GM10248 (cell line): ENCODE data around the gene ATMIN.
A peak's percentile ranks its signal among the peaks of the same experiment; 100 is the strongest.

Source experiments
- CTCF ChIA-PET: fragments of 300-600 bp; sonication (Branson Sonifier 250); formaldehyde crosslinking; extraction: SDS; loops from one replicate; lab custom pipeline; 2021; ENCODE audit warnings: antibody characterized with exemption; lab: Yijun Ruan, JAX
- POLR2A ChIA-PET: fragments of 350-650 bp; sonication (Branson Sonifier 250); formaldehyde crosslinking; extraction: SDS; loops from one replicate; lab custom pipeline; 2020; ENCODE audit warnings: antibody characterized with exemption; lab: Yijun Ruan, JAX
- DNase-seq: peaks from one replicate; pipeline ENCODE4 v3.0.0; 2012; ENCODE audit errors: extremely low spot score
- TF ChIP-seq, protein P1 (sequence below): IDR thresholded peaks from 2 replicates; pipeline ENCODE4 v1.5.1; 2012; ENCODE audit warnings: mild to moderate bottlenecking, low read depth; ENCODE audit errors: extremely low read depth, missing control alignments, control extremely low read depth

Gene ATMIN, protein sequence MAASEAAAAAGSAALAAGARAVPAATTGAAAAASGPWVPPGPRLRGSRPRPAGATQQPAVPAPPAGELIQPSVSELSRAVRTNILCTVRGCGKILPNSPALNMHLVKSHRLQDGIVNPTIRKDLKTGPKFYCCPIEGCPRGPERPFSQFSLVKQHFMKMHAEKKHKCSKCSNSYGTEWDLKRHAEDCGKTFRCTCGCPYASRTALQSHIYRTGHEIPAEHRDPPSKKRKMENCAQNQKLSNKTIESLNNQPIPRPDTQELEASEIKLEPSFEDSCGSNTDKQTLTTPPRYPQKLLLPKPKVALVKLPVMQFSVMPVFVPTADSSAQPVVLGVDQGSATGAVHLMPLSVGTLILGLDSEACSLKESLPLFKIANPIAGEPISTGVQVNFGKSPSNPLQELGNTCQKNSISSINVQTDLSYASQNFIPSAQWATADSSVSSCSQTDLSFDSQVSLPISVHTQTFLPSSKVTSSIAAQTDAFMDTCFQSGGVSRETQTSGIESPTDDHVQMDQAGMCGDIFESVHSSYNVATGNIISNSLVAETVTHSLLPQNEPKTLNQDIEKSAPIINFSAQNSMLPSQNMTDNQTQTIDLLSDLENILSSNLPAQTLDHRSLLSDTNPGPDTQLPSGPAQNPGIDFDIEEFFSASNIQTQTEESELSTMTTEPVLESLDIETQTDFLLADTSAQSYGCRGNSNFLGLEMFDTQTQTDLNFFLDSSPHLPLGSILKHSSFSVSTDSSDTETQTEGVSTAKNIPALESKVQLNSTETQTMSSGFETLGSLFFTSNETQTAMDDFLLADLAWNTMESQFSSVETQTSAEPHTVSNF

GRCh38 chr16:81035398-81035974 is at the start of gene ATMIN:
Gene ATMIN (plus strand): TSS chr16:81035842. CDS start chr16:81035871, 29 bp downstream.
- ChIA-PET POLR2A (no interaction called here), CTCF (interaction anchor here (0.6 to 12.8 kb wide), 31 partner anchors 10 to 700 kb away, joined by 3 to 169 read pairs (median 4); partner anchors contain the start of genes C16orf46, CENPN and CMC2)
- peak; percentile 98 for DNase-seq
- TF ChIP-seq, protein P1, sequence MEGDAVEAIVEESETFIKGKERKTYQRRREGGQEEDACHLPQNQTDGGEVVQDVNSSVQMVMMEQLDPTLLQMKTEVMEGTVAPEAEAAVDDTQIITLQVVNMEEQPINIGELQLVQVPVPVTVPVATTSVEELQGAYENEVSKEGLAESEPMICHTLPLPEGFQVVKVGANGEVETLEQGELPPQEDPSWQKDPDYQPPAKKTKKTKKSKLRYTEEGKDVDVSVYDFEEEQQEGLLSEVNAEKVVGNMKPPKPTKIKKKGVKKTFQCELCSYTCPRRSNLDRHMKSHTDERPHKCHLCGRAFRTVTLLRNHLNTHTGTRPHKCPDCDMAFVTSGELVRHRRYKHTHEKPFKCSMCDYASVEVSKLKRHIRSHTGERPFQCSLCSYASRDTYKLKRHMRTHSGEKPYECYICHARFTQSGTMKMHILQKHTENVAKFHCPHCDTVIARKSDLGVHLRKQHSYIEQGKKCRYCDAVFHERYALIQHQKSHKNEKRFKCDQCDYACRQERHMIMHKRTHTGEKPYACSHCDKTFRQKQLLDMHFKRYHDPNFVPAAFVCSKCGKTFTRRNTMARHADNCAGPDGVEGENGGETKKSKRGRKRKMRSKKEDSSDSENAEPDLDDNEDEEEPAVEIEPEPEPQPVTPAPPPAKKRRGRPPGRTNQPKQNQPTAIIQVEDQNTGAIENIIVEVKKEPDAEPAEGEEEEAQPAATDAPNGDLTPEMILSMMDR = peak; percentile 98

GRCh38 chr16:80986557-80986956 is 49.1 kb upstream of the ATMIN start:
- POLR2A ChIA-PET = no interaction called here
- CTCF ChIA-PET = interaction anchor here (1.4 to 2.2 kb wide), 3 partner anchors 12 to 49 kb away, joined by 3 to 12 read pairs (median 10); partner anchors contain the start of gene ATMIN
- TF ChIP-seq, protein P1 = no peak
- DNase-seq = no peak

GRCh38 chr16:80988756-80989155 is 46.9 kb upstream of the ATMIN start:
- TF ChIP-seq, protein P1 = no peak
- DNase-seq = no peak
- ChIA-PET CTCF (interaction anchor here (0.8 to 3.6 kb wide), 7 partner anchors 10 to 47 kb away, joined by 3 to 12 read pairs (median 4); partner anchors contain the start of gene ATMIN), POLR2A (interaction anchor here (1.0 kb wide), 1 partner anchor 9 kb away, joined by 3 read pairs; no protein-coding TSS in a partner anchor)

DNA sequence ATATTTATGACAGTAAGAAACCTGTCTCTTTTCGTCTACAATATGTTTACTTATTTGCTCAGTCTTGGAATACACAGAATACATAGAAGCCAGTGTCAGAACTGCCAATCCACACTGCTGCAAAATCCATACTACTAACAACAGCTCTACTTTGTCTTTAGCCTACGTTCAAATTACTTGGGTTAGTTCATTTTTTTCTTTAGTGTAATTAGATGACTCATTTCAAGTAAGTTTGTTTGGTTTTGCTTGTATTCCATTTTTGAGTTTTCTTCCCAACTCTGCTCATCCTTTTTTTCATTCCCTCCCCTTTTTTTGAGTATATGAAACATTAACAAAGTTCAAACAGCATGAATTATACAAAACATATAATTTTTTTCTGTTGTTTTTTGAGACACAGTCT is 45.8 kb upstream of the ATMIN start:
- CTCF ChIA-PET = interaction anchor here (0.9 to 3.6 kb wide), 6 partner anchors 9 to 17 kb away, joined by 3 to 12 read pairs (median 6); no protein-coding TSS in a partner anchor
- POLR2A ChIA-PET = interaction anchor here (0.8 to 1.0 kb wide), 2 partner anchors 10 to 21 kb away, joined by 3 read pairs; no protein-coding TSS in a partner anchor
- no peak for DNase-seq

DNA sequence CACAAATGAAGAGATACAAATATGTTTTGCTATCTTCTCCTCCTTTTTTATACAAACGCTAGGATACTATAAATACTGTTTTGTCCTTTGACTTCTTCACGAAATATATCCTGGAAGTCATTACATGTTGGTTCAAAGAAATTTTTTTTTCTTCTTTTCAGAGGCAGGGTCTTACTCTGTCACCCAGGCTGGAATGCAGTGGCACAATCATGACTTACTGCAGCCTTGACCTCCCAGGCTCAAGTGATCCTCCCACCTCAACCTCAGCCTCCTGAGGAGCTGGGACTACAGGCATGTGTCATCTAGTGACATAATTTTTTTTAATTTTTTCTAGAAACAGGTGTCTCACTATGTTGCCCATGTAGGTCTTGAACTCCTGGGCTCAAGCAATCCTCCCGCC is 45.1 kb upstream of the ATMIN start:
- TF ChIP-seq, protein P1 = no peak
- CTCF ChIA-PET = interaction anchor here (0.8 to 3.6 kb wide), 6 partner anchors 9 to 66 kb away, joined by 3 to 12 read pairs (median 5); no protein-coding TSS in a partner anchor
- POLR2A ChIA-PET = no interaction called here
- DNase-seq = no peak

More for the DNA sequence above, 45.8 kb upstream of the ATMIN start:
- TF ChIP-seq, protein P1 = no peak
